Measurements from ENCODE around the gene SCNN1G.

- TF ChIP-seq CTCF (IDR thresholded peaks at IDR 0.05), result no peak
- no peak for TF ChIP-seq POLR2A (IDR thresholded peaks at IDR 0.05)
Measured at GRCh38 chr16:23156946-23157460, 25.5 kb upstream of the SCNN1G start.

Measured in transverse colon (tissue), 3 donors.